WI38 (cell line): ENCODE measurements around the gene PCDHA8.
"Not testable (repeated sequence)": the region's sequence is repeated elsewhere in the genome, so short reads cannot be mapped to it uniquely, and the experiment has no call there.

ENCODE experiments used
- H3K4me3 ChIP-seq: 2 replicates; pipeline ENCODE4 v1.5.1; 2011; ENCODE audit warnings: low read depth, mild to moderate bottlenecking, control low read depth, low read length
- CTCF ChIP-seq: IDR thresholded peaks from 2 replicates; pipeline ENCODE4 v1.5.1; 2012; ENCODE audit warnings: low read depth, mild to moderate bottlenecking, control low read depth, low read length

Gene PCDHA8

GRCh38 chr5:140840978-140841962 is at the start of gene PCDHA8:
Gene PCDHA8, plus strand, starts transcription at chr5:140841187. Its CDS starts 135 bp downstream, at chr5:140841322.
- peak; percentile 21; the same call in 1 of the 2 replicates for TF ChIP-seq CTCF
- no peak within 1 kb of the TSS for H3K4me3 ChIP-seq

GRCh38 chr5:140794595-140795258 is 46.3 kb upstream of the PCDHA8 start, which contains the start of gene PCDHA2:
Gene PCDHA2, plus strand, starts transcription at chr5:140794852.
- peak within 1 kb of the TSS; percentile 32 for H3K4me3 ChIP-seq
- no peak for TF ChIP-seq CTCF

- peak overlapping the region; percentile 32 for H3K4me3 ChIP-seq
- TF ChIP-seq CTCF = no peak
These were observed 45.7 kb upstream of the PCDHA8 start for GRCh38 chr5:140795259-140795641.

- not testable (repeated sequence) for H3K4me3 ChIP-seq
These were observed 44.8 kb upstream of the PCDHA8 start for GRCh38 chr5:140796072-140796717.

- H3K4me3 ChIP-seq = no peak overlapping the region
- TF ChIP-seq CTCF = no peak
These were observed 44.3 kb upstream of the PCDHA8 start for GRCh38 chr5:140796718-140797095.

- no peak for TF ChIP-seq CTCF
- H3K4me3 ChIP-seq = no peak within 1 kb of the TSS
These were observed 40.0 kb upstream of the PCDHA8 start, which contains the start of gene PCDHA3 for GRCh38 chr5:140800816-140801493. Gene PCDHA3, plus strand, starts transcription at chr5:140801057.

GRCh38 chr5:140801494-140801841 is 39.5 kb upstream of the PCDHA8 start:
- no peak for TF ChIP-seq CTCF
- no peak overlapping the region for H3K4me3 ChIP-seq

GRCh38 chr5:140802381-140802780 is 38.6 kb upstream of the PCDHA8 start:
- H3K4me3 ChIP-seq = not testable (repeated sequence)
